Activated CD4-positive, alpha-beta T cell treated with anti-CD3 and anti-CD28 coated beads for 36 hours (primary cell): ENCODE results near the gene ST6GALNAC3. TPM values are rescaled to one million over a fixed set of nuclear protein-coding genes. Genes with fewer than 3 reads are reported as not detected.
"Not testable (repeated sequence)": the region's sequence is repeated elsewhere in the genome, so short reads cannot be mapped to it uniquely, and the experiment has no call there.

Experiments used
- ATAC-seq: fragments of 200-7000 bp; cut with Tn5 transposase; one replicate; pipeline ENCODE4 v1.10.0; 2021; ENCODE audit warnings: mild to moderate bottlenecking, moderate library complexity
- CTCF ChIA-PET: fragments of 350-600 bp; sonication (Branson Sonifier 250); formaldehyde crosslinking; loops from one replicate; lab custom pipeline; 2021; ENCODE audit warnings: antibody characterized with exemption; lab: Charles Lee
- POLR2A ChIA-PET: fragments of 350-600 bp; sonication (Branson Sonifier 250); formaldehyde crosslinking; loops from one replicate; lab custom pipeline; 2021; ENCODE audit warnings: antibody characterized with exemption, inconsistent platforms; lab: Charles Lee
- DNase-seq: peaks from one replicate; pipeline ENCODE4 v3.0.0-alpha.2; 2020
- H3K27ac Mint-ChIP-seq: one replicate; pipeline ENCODE4 v1.8.0; 2021; ENCODE audit warnings: mixed read lengths
- H3K27me3 Mint-ChIP-seq: one replicate; pipeline ENCODE4 v1.8.0; 2021; ENCODE audit warnings: mixed read lengths
- H3K36me3 Mint-ChIP-seq: one replicate; pipeline ENCODE4 v1.8.0; 2021; ENCODE audit warnings: low read depth, mixed read lengths
- H3K4me1 Mint-ChIP-seq: one replicate; pipeline ENCODE4 v1.8.0; 2021; ENCODE audit warnings: mixed read lengths
- H3K4me3 Mint-ChIP-seq: one replicate; pipeline ENCODE4 v1.8.0; 2021; ENCODE audit warnings: mild to moderate bottlenecking, moderate library complexity, mixed read lengths
- H3K9me3 Mint-ChIP-seq: one replicate; pipeline ENCODE4 v1.8.0; 2021; ENCODE audit warnings: low read depth, mixed read lengths
- intact Hi-C, 2 experiments: fragments of 100-400 bp; cut with DNase I in 1 of 2; cut with micrococcal nuclease in 1 of 2; formaldehyde crosslinking; loops; one replicate each; pipeline versions ENCODE4 v1.14.2 to v1.15.1; 2022 to 2024; cut with DNase I, micrococcal nuclease
- total RNA-seq, 2 experiments: library from RNA; stranded (reverse); gene quantifications; one replicate each; pipeline ENCODE4 v1.2.3, GENCODE V29; 2021

ST6GALNAC3 gene
- total RNA-seq, 2 experiments from 2014 or later = 0.73 to 1.1 TPM

- ATAC-seq = no peak
- no peak overlapping the region for H3K27ac Mint-ChIP-seq
- no peaks in the 10 kb centered on the region for H3K36me3 Mint-ChIP-seq
- no peaks in the 10 kb centered on the region for H3K9me3 Mint-ChIP-seq
- CTCF ChIA-PET = interaction anchor here (0.7 kb wide), 1 partner anchor 14 kb away, joined by 3 read pairs; no protein-coding TSS in a partner anchor
- no peak overlapping the region for H3K4me3 Mint-ChIP-seq
- POLR2A ChIA-PET = interaction anchor here (0.5 kb wide), 1 partner anchor 60 kb away, joined by 3 read pairs; no protein-coding TSS in a partner anchor
- no peak for DNase-seq
- intact Hi-C loops = no loop called here
- H3K4me1 Mint-ChIP-seq = peaks cover 17% of the 10 kb centered on the region
- no peaks in the 10 kb centered on the region for H3K27me3 Mint-ChIP-seq
Observed at GRCh38 chr1:76229279-76230005, 154.9 kb downstream of the ST6GALNAC3 start.

- H3K4me1 Mint-ChIP-seq = peaks cover 17% of the 10 kb centered on the region
- H3K27ac Mint-ChIP-seq = no peak overlapping the region
- ATAC-seq (no peak), DNase-seq (no peak)
- H3K36me3 Mint-ChIP-seq = no peaks in the 10 kb centered on the region
- CTCF ChIA-PET = no interaction called here
- POLR2A ChIA-PET = no interaction called here
- H3K4me3 Mint-ChIP-seq = no peak overlapping the region
- intact Hi-C loops = no loop called here
- H3K9me3 Mint-ChIP-seq = no peaks in the 10 kb centered on the region
- H3K27me3 Mint-ChIP-seq = no peaks in the 10 kb centered on the region
Observed at GRCh38 chr1:76230842-76231281, 156.3 kb downstream of the ST6GALNAC3 start.

- no peaks in the 10 kb centered on the region for H3K36me3 Mint-ChIP-seq
- H3K27me3 Mint-ChIP-seq = no peaks in the 10 kb centered on the region
- POLR2A ChIA-PET = no interaction called here
- H3K9me3 Mint-ChIP-seq = no peaks in the 10 kb centered on the region
- DNase-seq (no peak), ATAC-seq (no peak)
- H3K27ac Mint-ChIP-seq = no peak overlapping the region
- H3K4me1 Mint-ChIP-seq = peaks cover 17% of the 10 kb centered on the region
- intact Hi-C loops = no loop called here
- H3K4me3 Mint-ChIP-seq = no peak overlapping the region
- CTCF ChIA-PET = no interaction called here
Observed at GRCh38 chr1:76231320-76231719, 156.8 kb downstream of the ST6GALNAC3 start.

- H3K27ac Mint-ChIP-seq = no peak overlapping the region
- intact Hi-C loops = no loop called here
- H3K4me1 Mint-ChIP-seq = peaks cover 15% of the 10 kb centered on the region
- POLR2A ChIA-PET = no interaction called here
- H3K36me3 Mint-ChIP-seq = no peaks in the 10 kb centered on the region
- no peaks in the 10 kb centered on the region for H3K27me3 Mint-ChIP-seq
- no peaks in the 10 kb centered on the region for H3K9me3 Mint-ChIP-seq
- no peak for ATAC-seq
- DNase-seq = no peak
- CTCF ChIA-PET = no interaction called here
- H3K4me3 Mint-ChIP-seq = no peak overlapping the region
Observed at GRCh38 chr1:76232666-76233065, 158.1 kb downstream of the ST6GALNAC3 start.

GRCh38 chr1:76234061-76234460 is 159.5 kb downstream of the ST6GALNAC3 start:
- ChIA-PET CTCF (interaction anchor here (1.3 kb wide), 1 partner anchor 80 kb away, joined by 3 read pairs; no protein-coding TSS in a partner anchor), POLR2A (no interaction called here)
- ATAC-seq (no peak), DNase-seq (no peak)
- peaks cover 6% of the 10 kb centered on the region for H3K4me1 Mint-ChIP-seq
- intact Hi-C loops = no loop called here
- H3K9me3 Mint-ChIP-seq = no peaks in the 10 kb centered on the region
- no peak overlapping the region for H3K27ac Mint-ChIP-seq
- no peaks in the 10 kb centered on the region for H3K27me3 Mint-ChIP-seq
- H3K36me3 Mint-ChIP-seq = no peaks in the 10 kb centered on the region
- no peak overlapping the region for H3K4me3 Mint-ChIP-seq

GRCh38 chr1:76237211-76237610 is 162.7 kb downstream of the ST6GALNAC3 start:
- no peak for DNase-seq
- ChIA-PET POLR2A (no interaction called here), CTCF (interaction anchor here (1.3 to 1.6 kb wide), 2 partner anchors 30 to 82 kb away, joined by 3 to 4 read pairs; no protein-coding TSS in a partner anchor)
- Mint-ChIP-seq H3K9me3 (no peaks in the 10 kb centered on the region), H3K4me1 (peaks cover 2% of the 10 kb centered on the region), H3K27ac (no peak overlapping the region), H3K27me3 (no peaks in the 10 kb centered on the region), H3K36me3 (no peaks in the 10 kb centered on the region), H3K4me3 (no peak overlapping the region)
- intact Hi-C loops = no loop called here
- ATAC-seq = no peak

- CTCF ChIA-PET = interaction anchor here (1.6 kb wide), 1 partner anchor 83 kb away, joined by 3 read pairs; no protein-coding TSS in a partner anchor
- intact Hi-C loops = no loop called here
Observed at GRCh38 chr1:76238094-76238628, 163.6 kb downstream of the ST6GALNAC3 start.

GRCh38 chr1:76239470-76239918 is 164.9 kb downstream of the ST6GALNAC3 start:
- H3K27me3 Mint-ChIP-seq = no peaks in the 10 kb centered on the region
- CTCF ChIA-PET = no interaction called here
- peaks cover 2% of the 10 kb centered on the region for H3K4me1 Mint-ChIP-seq
- H3K36me3 Mint-ChIP-seq = no peaks in the 10 kb centered on the region
- H3K4me3 Mint-ChIP-seq = no peak overlapping the region
- POLR2A ChIA-PET = no interaction called here
- no peak overlapping the region for H3K27ac Mint-ChIP-seq
- peaks cover 10% of the 10 kb centered on the region for H3K9me3 Mint-ChIP-seq
- ATAC-seq = no peak
- intact Hi-C loops = no loop called here
- no peak for DNase-seq

More at GRCh38 chr1:76238094-76238628, 163.6 kb downstream of the ST6GALNAC3 start:
- DNase-seq (no peak), ATAC-seq (no peak)
- H3K36me3 Mint-ChIP-seq = no peaks in the 10 kb centered on the region
- H3K27ac Mint-ChIP-seq = no peak overlapping the region
- peaks cover 2% of the 10 kb centered on the region for H3K4me1 Mint-ChIP-seq
- H3K9me3 Mint-ChIP-seq = peaks cover 4% of the 10 kb centered on the region
- H3K27me3 Mint-ChIP-seq = no peaks in the 10 kb centered on the region
- POLR2A ChIA-PET = no interaction called here
- no peak overlapping the region for H3K4me3 Mint-ChIP-seq

- ATAC-seq (no peak), DNase-seq (no peak)
- POLR2A ChIA-PET = no interaction called here
- Mint-ChIP-seq H3K9me3 (peaks cover 11% of the 10 kb centered on the region), H3K4me3 (no peak overlapping the region), H3K4me1 (peaks cover 4% of the 10 kb centered on the region), H3K36me3 (no peaks in the 10 kb centered on the region), H3K27me3 (no peaks in the 10 kb centered on the region), H3K27ac (no peak overlapping the region)
- CTCF ChIA-PET = interaction anchor here (1.0 kb wide), 1 partner anchor 14 kb away, joined by 4 read pairs; no protein-coding TSS in a partner anchor
- intact Hi-C loops = no loop called here
Observed at GRCh38 chr1:76240316-76240715, 165.8 kb downstream of the ST6GALNAC3 start.

- H3K9me3 Mint-ChIP-seq = peaks cover 11% of the 10 kb centered on the region
Observed at GRCh38 chr1:76242587-76242986, 168.0 kb downstream of the ST6GALNAC3 start.

GRCh38 chr1:76247261-76247852 is 172.8 kb downstream of the ST6GALNAC3 start:
- ATAC-seq (no peak), DNase-seq (no peak)
- Mint-ChIP-seq H3K9me3 (peaks cover 11% of the 10 kb centered on the region), H3K4me1 (peaks cover 15% of the 10 kb centered on the region), H3K27ac (no peak overlapping the region), H3K27me3 (no peaks in the 10 kb centered on the region), H3K4me3 (no peak overlapping the region), H3K36me3 (no peaks in the 10 kb centered on the region)
- ChIA-PET CTCF (no interaction called here), POLR2A (no interaction called here)
- intact Hi-C loops = no loop called here

More at GRCh38 chr1:76242587-76242986, 168.0 kb downstream of the ST6GALNAC3 start:
- ATAC-seq, POLR2A ChIA-PET, H3K36me3 Mint-ChIP-seq, H3K27ac Mint-ChIP-seq, H3K4me1 Mint-ChIP-seq, DNase-seq, H3K4me3 Mint-ChIP-seq, intact Hi-C loops, CTCF ChIA-PET, H3K27me3 Mint-ChIP-seq: not testable (repeated sequence)
